Measurements from ENCODE around the gene RFTN1. TPM values are rescaled to one million over a fixed set of nuclear protein-coding genes. Genes with fewer than 3 reads are reported as not detected.

RFTN1 gene
- total RNA-seq, 1 experiment from 2014 or later, result 2.2 TPM

DNA sequence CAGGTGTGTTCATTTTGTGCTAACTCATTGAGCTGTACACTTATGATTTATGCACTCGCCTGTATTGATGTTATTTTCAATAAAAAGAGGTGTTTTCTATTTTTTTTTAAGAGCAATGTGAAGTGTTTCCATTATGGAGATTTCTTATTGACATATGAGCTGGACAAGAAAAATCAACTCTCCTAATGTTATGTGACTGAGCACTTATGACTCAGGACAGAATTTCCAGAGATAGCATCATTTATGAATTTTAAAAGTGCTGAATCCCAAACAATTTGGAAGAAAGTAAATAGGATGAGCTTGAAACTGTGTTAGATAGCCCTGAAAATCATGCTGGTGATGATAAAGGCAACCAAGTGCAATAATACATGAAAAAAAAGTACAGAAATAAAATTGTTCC is 118.9 kb downstream of the RFTN1 start:
- H2AK5ac ChIP-seq (ENCODE audit: insufficient read length, low read length), result no peak overlapping the region
- no peak overlapping the region for H2BK5ac ChIP-seq (ENCODE audit: insufficient read length, low read length)
- no CpG with 5 or more reads among the region's 1 CpG for WGBS (ENCODE audit: extremely low coverage, insufficient read length, low lambda C conversion rate)
- no peak overlapping the region for H3T11ph ChIP-seq (ENCODE audit: low read length)
- no peak overlapping the region for H3K56ac ChIP-seq (ENCODE audit: insufficient read length, low read depth, low read length)
- no peak overlapping the region for H3K14ac ChIP-seq (ENCODE audit: insufficient read depth, low read length)
- no peaks in the 10 kb centered on the region; the same call in 1 of the 2 replicates for H3K27me3 ChIP-seq (ENCODE audit: insufficient read depth, low read length)
- Mint-ChIP-seq H3K4me3 (no peak overlapping the region), H3K27me3 (ENCODE audit: low read depth) (no peaks in the 10 kb centered on the region; the same call in 1 of the 2 replicates), H3K27ac (no peak overlapping the region), H3K9me3 (no peaks in the 10 kb centered on the region), H3K36me3 (ENCODE audit: insufficient read depth in 1 of 3, low read depth in 3 of 3) (no peaks in the 10 kb centered on the region), H3K4me1 (peaks cover 5% of the 10 kb centered on the region in 2 experiments)
- H3K23ac ChIP-seq (ENCODE audit: insufficient read length, low read depth, low read length), result no peak overlapping the region
- no peak overlapping the region for H4K5ac ChIP-seq (ENCODE audit: insufficient read length, low read depth, low read length)
- no peak overlapping the region for H4K8ac ChIP-seq (replicated peaks; ENCODE audit: insufficient read length, low read depth, low read length)
- H2AFZ ChIP-seq (ENCODE audit: low read length), result no peak overlapping the region
- H2BK120ac ChIP-seq (ENCODE audit: low read depth, low read length, poor library complexity, severe bottlenecking), result no peak overlapping the region
- no peaks in the 10 kb centered on the region for H3K23me2 ChIP-seq (ENCODE audit: insufficient read length, low read depth, low read length, poor library complexity, severe bottlenecking)
- no peaks in the 10 kb centered on the region; the same call in 1 of the 2 replicates for H3K4me1 ChIP-seq (ENCODE audit: insufficient read depth, low read length)
- no peak overlapping the region for H4K91ac ChIP-seq (ENCODE audit: insufficient read length, low read depth, low read length)
- no peak overlapping the region for H2BK15ac ChIP-seq (ENCODE audit: low read depth, low read length)
- no peaks in the 10 kb centered on the region for H3K79me2 ChIP-seq (ENCODE audit: insufficient read depth, low read length)
- no peak for TF ChIP-seq CTCF (conservative IDR thresholded peaks at IDR 0.05)
- H3K9ac ChIP-seq (ENCODE audit: extremely low read depth, insufficient read length, low read length), result no peak overlapping the region
- H3K27ac ChIP-seq (ENCODE audit: insufficient read length, low read depth, low read length), result no peak overlapping the region
- H2BK20ac ChIP-seq (ENCODE audit: low read depth, low read length, poor library complexity, severe bottlenecking), result no peak overlapping the region
- no peak overlapping the region for H3K4me2 ChIP-seq (ENCODE audit: insufficient read depth, insufficient read length, low read length)
- H3K18ac ChIP-seq (ENCODE audit: insufficient read length, low read depth, low read length), result no peak overlapping the region
- DNase-seq, result no peak
- H3K9me3 ChIP-seq (ENCODE audit: control insufficient read depth, low read depth, low read length), result no peaks in the 10 kb centered on the region
- H2BK12ac ChIP-seq (ENCODE audit: insufficient read length, low read depth, low read length), result no peak overlapping the region
- no peak overlapping the region for H3K4ac ChIP-seq (ENCODE audit: low read depth, low read length)
- H4K20me1 ChIP-seq (ENCODE audit: control insufficient read depth, insufficient read depth, insufficient read length), result no peaks in the 10 kb centered on the region
- no peaks in the 10 kb centered on the region for H3K79me1 ChIP-seq (ENCODE audit: insufficient read depth, low read depth, low read length, poor library complexity, severe bottlenecking)
